Activated CD4-positive, alpha-beta T cell treated with anti-CD3 and anti-CD28 coated beads, Interleukin-2, Interleukin-6, amounts not matched to agents 100 ng/mL and 50 ng/mL, durations not matched to agents 16 hours and 8 hours (primary cell): ENCODE results near the gene MCOLN2.

Experiments
- DNase-seq: peaks from one replicate; pipeline ENCODE4 v3.0.0-alpha.2; 2020

The MCOLN2 gene

DNA sequence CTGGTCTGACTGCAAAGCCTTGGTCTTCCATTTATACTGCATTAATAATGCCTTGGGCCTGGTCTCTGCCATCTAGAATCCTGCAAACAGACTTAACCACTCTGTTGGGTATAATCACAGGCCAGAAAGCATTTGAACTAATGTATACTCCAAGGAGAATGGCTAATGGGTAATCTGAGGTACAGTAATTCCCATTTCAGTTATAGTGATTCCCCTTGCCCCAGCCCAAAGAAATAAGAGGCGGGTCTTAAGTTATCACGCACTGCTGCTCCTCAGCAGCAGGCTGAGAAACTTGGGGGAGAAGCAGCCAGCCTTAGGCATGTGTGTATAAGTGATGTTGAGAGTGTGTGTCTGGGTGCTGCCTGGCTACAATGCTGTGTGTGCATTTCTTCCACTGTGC lies 106.3 kb downstream of the MCOLN2 start:
- no peak for DNase-seq

- no peak for DNase-seq
Observed at GRCh38 chr1:84889437-84889836, 107.5 kb downstream of the MCOLN2 start.

- DNase-seq: peak; percentile 18
Observed at GRCh38 chr1:84888753-84889152, 108.2 kb downstream of the MCOLN2 start.

GRCh38 chr1:84887261-84887934 lies 109.5 kb downstream of the MCOLN2 start:
- DNase-seq: no peak

GRCh38 chr1:84885469-84885868 lies 111.4 kb downstream of the MCOLN2 start:
- DNase-seq: no peak

DNA sequence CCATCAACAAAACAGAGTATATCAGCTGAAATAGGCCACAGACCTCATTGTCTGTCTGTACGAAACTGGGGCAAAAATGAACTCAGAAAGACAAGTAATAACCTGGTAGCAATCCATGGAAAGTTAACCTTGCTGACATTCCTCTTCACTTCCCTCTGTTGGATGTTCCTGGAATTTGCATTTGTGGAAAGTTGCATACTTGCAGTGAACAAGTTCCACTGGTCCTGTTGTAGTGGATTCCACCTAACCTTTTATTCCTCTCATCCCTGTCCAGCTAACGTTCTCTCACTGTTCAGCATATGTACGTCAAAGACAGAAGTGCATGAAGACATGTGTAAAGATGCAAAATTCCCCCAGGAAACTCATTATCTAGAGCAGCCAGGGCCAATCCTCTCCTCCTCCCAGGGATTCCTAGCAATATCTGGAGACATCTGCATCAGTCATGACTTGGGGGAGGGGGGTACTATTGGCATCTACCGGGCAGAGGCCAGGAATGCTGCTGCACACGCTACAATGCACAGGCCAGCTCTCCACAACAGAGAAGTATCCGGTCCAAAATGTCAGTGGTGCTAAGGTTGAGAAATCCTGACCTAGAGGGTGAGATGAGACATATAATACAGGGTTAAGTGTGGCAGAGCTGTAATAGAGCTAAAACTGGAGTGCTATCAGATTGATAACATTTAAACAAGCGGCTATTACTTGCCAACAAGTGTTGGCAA lies 112.1 kb downstream of the MCOLN2 start:
- no peak for DNase-seq

GRCh38 chr1:84883286-84883685 lies 113.6 kb downstream of the MCOLN2 start:
- no peak for DNase-seq

DNA sequence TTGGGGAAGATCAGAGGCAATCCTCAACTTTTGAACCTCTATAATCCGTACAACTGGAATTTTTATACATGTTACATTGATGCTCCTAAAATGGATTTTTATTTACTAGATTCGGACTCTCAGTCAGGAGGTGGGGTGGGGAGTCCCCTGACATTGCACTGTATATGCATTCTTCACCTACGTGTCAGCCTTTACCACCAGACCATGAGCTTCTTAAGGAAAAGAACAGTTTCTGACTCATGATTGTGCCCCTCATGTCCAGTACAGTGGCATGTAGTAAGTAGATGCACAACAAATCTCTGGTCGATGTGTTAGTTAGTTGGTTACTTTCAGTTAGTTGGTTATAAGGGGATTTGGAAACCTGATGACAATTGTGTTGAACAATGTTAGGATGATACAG lies 119.3 kb downstream of the MCOLN2 start:
- no peak for DNase-seq

- DNase-seq: no peak
Observed at GRCh38 chr1:84876353-84876752, 120.6 kb downstream of the MCOLN2 start.
